HTR-8/SVneo (cell line): ENCODE results near the gene ABR.
A peak's percentile ranks its signal among the peaks of the same experiment; 100 is the strongest.
"Not testable (repeated sequence)": the region's sequence is repeated elsewhere in the genome, so short reads cannot be mapped to it uniquely, and the experiment has no call there.

ENCODE experiments used
- DNase-seq: peaks from one replicate; pipeline ENCODE4 v3.0.0; 2011; ENCODE audit warnings: low spot score, mixed read lengths; ENCODE audit not compliant: insufficient read length
- FAIRE-seq: peaks from 2 replicates; lab custom pipeline; 2011; peaks lifted over from hg19 to GRCh38; lab: Jason Lieb, UNC

Gene ABR

DNA sequence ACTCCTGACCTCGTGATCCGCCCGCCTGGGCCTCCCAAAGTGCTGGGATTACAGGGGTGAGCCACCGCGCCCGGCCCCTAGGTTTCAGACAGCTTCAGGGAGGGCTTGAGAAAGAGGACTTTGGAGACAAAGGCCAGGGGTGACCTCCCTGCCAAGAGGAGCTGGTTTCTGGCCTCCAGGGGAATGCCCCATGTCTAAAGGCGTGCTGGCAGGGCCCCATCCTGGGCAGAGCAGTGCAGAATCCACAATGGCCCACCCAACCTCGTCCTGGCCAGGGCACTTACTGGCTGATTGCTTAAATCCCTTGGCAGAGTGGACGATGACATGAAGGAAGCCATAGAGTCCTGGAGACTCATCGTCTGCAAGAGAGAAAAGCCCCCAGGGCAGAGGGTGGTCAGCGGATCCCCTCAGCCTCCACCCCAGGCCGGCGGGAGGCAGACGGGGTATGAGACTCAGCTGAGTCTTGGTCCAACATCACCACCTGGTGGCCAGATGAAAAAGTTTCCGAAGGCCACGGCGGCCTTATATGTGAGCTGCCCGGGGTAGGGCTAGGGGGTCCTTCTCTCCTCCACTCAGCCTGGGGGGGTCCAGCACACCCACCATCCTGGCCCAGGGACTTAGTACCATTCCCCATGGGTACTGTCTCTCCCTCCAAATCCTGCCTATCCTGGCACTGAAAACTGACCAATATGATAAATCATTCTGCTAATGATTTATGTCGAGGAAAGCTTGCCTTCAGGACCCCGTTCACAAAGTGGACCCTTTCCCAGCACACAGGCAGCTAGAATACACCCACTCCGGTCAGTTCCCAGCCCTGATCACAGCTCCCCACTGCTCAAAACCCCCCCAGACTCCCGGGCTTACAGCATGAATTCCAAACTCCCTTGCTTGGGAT is 123.8 kb downstream of the ABR start:
- DNase-seq (peak; percentile 78), FAIRE-seq (peak; percentile 90)

DNA sequence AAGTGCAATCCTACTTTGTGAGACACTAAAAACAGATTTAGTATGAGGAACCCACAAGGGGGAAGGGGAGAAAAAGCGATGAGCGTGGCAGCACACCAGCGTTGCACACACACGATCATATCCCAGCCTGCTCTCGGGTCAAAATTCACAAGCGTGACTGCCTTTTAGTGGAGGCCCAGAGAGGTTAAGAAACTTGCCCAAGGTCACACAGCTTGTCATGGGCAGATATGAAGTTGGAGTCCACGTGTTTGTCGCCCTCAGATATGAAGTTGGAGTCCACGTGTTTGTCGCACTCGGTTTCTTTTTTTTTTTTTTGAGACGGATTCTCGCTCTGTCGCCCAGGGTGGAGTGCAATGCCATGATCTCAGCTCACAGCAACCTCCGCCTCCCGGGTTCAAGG is 124.5 kb downstream of the ABR start:
- DNase-seq (no peak), FAIRE-seq (no peak)

DNA sequence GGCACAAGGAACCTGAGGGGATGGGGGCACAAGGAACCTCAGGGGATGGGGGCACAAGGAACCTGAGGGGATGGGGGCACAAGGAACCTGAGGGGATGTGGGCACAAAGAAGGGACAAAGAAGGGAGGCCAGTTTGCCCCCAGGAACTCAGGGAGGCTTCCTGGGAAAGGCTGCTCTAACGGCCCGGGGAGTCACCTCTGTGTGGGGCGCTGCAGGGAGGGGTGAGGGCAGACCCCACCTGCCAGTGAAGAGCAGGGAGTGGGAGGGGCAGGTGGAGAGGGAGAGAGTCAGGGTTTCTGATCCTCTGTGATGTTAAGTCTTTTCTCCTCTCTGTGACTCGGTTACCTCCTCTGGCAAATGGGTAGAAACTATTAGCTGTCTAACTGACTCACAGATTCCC is 125.1 kb downstream of the ABR start:
- FAIRE-seq (no peak), DNase-seq (no peak)

DNA sequence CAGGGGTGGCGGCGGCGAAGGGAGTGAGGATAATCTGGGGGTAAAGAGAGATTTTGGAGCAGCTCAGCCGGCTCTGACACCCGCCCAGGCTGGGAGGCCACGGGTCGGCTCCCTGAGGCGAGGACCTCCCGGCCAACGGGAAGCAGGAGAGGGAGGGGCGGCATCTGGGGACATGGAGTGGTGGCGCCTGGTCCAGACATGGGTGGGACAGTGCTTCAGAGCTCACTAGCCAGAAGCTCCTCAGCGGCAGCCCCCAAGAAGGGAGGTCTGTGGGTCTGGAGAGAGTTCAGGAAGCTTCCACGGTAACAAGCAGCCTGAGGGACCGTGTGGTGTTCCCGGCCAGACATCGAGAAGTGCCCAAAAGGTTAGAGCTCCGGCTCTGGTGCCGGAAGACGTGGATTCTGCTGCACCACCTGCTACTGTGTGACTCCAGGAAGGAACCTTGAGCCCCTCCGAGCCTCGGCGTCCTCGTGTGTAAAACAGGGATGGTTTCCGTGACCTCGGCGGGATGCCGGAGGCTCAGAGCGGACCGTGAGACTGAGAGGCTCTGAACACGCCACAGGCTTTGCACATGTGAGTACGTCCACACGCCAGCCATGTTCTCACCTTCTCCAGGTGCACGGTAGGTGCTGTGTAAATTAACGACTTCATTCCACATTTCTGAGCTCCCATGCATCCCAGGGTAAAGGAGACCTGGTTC is 126.0 kb downstream of the ABR start:
- DNase-seq = no peak
- FAIRE-seq = no peak

DNA sequence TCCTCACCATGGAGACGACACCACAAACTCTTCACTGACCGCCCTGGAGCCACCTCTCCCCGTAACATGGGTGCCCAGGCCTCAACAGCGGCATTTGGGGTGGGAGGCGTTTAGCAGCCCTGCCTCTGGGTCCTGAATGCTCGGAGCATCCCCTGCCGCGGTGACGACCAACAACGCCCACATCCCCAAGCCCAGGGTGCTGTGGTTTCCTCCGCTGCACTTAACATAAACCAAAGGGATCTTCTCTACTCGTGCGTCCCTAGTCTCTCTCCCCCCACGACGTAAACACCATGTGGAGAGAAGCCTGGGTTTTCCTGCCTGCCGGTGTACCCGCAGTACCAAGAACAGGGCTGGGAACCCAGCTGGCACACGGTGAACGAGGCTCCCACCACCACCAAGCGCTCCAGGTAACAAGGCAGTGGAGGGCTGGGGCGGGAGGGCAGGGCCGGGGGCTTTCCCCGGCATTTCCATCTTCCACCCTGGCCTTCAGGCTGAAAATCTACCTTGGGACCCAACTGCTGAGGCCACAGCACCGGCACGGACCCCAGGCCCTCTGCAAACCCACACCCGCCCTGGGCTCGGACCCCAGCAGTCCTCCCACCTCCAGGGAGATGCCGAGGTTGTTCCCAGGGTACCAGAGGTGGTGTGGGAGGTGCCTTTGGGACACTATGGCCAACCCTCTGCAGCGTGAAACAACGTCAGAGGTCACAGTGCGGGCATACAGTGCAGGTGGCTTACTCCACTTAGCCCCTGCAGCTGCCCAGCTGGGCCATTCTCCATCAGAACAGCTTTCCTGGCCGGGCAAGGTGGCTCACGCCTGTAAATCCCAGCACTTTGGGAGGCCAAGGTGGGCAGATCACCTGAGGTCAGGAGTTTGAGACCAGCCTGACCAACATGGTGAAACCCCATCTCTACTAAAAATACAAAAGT is 128.5 kb downstream of the ABR start:
- FAIRE-seq (peak; percentile 4), DNase-seq (no peak)

DNA sequence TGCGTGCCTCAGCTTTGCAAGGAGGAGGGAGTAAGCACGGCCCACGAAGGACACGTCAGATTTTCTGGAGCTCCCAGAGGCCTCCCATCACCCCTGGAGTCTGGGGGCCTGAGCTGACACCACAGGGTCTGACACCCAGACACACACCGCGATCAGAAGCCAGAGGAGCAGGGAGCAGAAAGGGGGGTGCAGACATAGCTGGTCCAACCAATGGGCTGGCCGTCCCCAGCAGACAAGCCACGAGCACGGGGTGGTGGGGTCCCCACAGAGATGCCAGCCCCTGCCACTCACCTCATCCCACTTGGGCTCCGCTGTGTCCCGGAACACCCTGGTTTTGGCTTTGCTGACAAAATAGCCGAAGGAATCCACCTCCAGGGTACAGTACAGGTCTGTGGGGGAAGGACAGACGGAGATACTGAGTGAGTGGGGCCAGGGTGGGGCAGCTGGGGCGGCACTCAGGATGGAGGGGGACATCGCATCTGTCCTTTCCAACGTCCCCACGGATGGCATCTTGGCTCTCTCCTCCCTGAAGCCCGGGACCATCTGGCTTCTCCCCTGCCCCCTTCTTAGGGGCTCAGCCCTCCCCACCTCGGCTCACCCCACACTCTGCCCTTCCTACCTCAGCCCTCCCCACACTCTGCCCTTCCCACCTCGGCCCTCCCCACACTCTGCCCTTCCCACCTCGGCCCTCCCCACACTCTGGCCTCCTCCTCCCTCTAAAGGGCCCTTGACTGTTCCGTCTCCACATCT is 129.4 kb downstream of the ABR start:
- DNase-seq (no peak), FAIRE-seq (no peak)

DNA sequence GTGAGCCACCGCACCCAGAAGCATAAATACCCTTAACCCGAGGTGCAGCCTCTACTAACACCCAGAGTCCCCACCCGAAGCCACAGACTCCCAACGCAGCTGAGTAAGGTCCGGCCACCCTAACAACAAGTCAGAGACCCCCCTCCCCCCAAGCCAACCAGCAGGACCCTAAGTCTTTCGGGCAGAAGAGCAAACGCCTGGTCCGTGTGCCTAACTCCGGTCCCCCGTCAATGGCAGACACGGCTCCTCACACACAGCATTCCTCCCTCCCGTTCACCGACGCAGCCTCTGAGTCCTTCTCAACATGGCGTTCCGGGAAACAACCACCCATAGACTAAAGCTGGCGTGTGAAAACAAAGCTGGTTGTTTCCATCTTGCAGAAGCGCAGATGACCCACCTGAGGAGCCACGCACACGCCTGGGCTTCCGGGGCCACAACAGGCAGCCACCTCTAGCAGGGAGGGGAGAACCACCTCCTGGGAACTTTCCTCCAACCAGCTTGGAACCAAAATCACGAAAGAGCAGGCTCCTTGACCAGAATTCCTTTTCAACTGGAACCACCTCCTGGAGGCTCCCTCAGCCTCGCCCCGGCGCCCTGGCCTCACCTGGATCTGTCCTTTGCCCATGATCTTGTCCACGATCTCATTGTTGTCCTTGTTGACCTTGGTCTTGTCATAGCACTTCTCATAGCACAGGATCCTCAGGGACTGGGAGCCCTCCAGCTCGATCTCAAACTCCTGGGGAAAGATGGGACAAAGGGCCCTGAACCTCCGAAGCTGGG is 130.1 kb downstream of the ABR start:
- DNase-seq (no peak), FAIRE-seq (no peak)

DNA sequence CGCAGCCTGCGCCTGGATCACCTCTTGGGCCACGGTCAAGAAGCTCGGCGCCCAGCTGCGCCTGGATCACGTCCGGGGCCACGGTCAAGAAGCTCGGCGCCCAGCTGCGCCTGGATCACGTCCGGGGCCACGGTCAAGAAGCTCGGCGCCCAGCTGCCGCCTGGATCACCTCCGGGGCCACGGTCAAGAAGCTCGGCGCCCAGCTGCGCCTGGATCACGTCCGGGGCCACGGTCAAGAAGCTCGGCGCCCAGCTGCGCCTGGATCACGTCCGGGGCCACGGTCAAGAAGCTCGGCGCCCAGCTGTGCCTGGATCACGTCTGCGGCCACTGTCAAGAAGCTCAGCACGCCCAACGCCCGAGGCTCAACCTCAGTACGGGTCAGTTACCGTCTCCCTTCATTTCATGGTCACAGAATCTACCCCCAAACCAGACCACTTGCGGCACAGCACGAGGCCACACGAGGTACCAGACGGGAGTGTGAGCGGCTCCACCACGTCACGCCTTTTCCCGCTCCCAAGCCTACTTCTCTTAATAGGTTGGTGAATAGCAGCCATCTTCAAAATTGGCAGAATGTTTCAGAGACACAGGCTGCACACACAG is 131.2 kb downstream of the ABR start:
- DNase-seq, FAIRE-seq: not testable (repeated sequence)

DNA sequence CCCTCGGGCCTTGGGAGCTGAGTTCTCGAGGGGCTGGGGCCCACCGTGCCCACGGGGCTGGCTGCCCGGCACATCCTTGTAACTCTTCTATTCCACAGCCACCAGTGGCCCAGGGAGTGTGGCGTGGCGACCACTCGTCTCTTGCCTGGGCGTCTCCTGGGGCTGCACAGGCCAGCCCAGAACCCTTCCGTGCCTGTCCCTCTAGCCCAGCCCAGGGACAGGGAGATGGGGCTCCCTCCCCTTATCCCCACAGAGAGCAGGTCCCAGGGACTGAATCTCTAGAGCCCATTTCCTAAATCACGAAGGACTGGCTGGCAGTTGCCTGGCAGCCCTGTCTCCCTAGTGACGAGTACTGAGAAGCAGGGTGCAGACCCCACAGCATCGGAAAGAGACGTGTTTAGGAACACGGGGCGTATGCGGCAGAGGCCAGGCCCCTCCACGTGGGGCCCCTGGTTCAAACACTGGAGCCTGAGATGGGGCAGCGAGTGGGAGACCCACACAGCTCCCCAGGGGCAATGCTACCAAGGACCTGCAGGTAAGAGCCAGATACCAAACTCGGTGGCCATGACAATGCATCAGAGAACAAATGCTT is 131.8 kb downstream of the ABR start:
- DNase-seq (no peak), FAIRE-seq (no peak)

DNA sequence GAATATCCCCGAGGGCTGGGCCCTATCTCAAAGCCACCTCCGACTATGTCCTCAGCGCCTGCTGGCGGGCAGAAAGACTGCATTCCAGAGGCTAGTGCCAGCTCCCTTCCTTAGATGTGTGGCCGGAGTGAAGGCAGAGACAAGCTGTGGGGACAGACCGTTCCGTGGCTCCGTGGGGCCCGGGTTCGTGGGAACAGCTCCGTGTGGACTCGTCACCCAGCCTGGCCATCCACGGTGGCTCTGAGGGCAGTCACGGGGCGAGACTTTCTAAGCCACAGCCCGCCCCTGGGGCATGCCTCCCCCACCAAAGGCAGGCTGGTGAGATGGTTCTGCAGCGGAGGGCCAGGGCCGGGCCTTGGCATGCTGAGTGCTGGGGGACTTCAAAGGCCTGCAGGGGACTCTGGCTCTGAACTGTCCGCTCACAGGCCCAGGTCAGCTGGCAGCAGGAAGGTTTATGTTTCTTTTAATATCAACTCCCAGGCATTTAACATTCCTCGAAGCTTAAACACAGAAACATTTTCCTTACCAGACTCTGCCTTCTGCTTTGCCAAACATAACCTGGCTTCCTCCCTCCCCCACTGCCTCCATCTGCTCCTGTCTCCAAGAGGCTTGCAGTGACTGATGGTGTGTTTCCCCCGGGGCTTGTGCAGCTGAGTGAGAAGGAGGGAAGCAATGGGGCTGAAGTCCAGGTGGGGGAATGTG is 132.5 kb downstream of the ABR start:
- no peak for DNase-seq
- FAIRE-seq = no peak

DNA sequence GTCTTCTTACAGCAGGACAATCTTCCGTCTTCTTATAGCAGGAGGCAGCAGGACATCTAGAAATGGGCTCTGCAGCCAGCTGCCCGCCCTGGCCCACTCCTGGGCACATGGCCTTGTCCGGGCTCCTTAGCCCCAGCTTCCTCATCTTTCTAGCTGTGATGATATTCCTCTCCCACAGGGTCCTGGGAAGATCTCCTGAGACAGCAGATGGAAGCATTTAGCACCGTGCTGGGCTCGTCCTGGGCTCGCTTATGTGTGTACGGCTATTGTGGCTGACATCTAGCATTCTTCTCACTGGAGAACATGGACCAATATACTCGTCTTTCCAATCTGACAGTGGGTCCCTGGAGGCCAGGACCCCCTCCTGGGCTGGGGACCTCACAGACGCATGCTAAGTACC is 134.3 kb downstream of the ABR start:
- no peak for FAIRE-seq
- DNase-seq = no peak

DNA sequence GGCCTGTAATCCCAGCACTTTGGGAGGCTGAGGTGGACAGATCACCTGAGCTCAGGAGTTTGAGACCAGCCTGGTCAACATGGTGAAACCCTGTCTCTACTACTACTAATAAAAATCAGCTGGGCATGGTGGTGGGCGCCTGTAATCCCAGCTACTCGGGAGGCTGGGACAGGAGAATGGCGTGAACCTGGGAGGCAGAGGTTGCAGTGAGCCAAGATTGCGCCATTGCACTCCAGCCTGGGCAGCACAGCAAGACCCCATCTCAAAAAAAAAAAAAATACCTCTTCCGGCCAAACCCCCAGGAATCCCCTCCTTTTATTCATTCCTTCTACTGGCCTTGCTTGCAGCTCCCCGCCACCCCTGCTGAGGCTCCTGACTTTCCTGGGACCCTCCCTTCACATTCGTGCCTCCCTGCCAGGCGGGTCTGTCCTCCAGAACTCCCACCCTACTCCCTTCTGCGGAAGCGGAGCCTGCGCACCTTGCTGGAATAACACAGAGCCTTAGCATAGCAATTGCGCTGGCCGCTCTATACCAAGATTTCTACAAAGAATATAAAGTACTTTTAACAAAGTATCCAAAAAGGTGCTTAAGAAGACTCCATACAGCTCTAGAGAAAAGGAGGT is 135.3 kb downstream of the ABR start:
- not testable (repeated sequence) for FAIRE-seq

DNA sequence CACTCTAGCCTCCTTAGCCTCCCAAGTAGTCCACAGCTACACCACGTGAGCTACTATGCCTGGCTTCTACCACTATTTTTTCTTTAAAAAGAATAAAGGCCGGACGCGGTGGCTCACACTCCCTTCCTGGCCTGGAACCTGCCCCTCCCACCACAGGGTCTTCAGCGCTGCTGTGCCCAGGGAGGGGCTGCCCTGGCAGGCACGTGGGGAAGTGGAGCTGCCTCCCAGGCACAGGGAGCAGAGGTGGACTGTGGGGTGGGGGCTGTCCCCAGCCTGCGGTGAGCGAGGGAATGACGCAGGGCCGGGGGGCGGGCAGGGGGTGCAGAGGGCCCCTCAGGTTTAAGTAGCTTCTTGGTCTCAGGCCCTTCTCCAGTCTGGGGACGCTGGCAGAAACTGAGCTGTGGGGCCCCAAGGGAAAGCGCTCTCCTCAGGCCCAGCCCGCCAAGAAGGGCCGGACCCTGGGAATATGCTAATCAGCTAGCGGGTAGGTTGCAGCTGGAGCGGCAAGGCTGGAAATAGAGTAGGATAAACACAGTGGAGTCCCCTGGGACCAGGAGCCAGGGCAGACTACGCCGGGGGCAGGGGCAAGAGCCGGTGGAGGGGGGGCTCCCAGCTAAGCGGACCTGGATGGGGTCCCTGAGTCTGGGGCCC is 136.1 kb downstream of the ABR start:
- FAIRE-seq (no peak), DNase-seq (no peak)

More for the DNA sequence above, 135.3 kb downstream of the ABR start:
- DNase-seq = not testable (repeated sequence)

DNA sequence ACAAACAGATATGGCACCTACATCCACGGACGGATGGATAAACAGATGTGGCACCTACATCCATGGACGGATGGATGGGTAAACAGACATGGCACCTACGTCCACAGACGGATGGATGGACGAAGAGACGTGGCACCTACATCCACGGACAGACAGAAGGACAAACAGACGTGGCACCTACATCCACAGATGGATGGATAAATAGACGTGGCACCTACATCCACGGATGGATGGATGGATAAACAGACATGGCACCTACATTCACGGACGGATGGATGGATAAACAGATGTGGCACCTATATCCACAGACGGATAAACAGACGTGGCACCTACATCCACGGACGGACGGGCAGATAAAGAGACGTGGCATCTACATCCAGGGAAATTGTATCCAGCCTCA is 137.3 kb downstream of the ABR start:
- FAIRE-seq = no peak

DNA sequence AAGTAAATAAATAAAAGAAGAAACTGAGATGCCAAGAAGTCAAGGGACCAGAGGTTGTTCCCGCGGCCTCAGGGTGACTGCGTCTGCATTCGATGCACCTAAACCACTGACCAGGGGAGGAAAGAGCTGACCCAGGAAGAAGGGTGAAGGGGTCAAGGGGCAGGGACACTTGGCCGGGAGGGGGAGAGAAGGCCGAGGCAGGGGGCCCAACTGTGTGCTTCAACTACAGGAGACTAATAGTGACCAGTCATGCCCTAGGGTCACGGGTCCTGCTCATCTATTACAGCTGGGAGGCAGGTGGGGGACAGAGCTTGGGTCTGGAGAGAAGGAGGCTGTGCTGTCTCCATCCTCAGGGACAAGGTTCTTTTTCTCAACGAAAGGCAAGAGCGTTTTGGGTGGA is 138.0 kb downstream of the ABR start:
- DNase-seq = no peak
- FAIRE-seq = no peak

More for the DNA sequence above, 137.3 kb downstream of the ABR start:
- DNase-seq = no peak

DNA sequence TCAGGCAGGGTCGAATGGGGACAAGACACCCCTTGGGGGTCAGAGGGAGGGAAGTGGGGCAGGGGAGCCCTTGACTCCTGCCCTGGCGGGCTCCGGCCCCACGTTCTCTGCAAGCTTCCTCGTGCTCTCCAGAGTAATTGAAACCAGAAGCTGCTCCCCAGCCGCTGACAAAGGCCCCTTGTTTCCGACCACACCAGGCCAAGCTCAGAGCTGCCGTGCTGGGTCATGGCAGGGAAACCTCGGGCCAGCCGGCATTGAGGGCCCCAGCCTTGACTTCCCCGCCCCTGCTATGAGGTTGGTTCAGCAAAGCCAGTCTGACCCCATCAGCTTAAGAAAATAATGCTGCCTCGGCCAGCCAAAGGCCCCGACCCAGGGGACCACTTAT is 139.6 kb downstream of the ABR start:
- no peak for DNase-seq
- no peak for FAIRE-seq
